ENCODE measurements around the gene FAM187B.
"Not testable (repeated sequence)": the region's sequence is repeated elsewhere in the genome, so short reads cannot be mapped to it uniquely, and the experiment has no call there.

The FAM187B gene

DNA sequence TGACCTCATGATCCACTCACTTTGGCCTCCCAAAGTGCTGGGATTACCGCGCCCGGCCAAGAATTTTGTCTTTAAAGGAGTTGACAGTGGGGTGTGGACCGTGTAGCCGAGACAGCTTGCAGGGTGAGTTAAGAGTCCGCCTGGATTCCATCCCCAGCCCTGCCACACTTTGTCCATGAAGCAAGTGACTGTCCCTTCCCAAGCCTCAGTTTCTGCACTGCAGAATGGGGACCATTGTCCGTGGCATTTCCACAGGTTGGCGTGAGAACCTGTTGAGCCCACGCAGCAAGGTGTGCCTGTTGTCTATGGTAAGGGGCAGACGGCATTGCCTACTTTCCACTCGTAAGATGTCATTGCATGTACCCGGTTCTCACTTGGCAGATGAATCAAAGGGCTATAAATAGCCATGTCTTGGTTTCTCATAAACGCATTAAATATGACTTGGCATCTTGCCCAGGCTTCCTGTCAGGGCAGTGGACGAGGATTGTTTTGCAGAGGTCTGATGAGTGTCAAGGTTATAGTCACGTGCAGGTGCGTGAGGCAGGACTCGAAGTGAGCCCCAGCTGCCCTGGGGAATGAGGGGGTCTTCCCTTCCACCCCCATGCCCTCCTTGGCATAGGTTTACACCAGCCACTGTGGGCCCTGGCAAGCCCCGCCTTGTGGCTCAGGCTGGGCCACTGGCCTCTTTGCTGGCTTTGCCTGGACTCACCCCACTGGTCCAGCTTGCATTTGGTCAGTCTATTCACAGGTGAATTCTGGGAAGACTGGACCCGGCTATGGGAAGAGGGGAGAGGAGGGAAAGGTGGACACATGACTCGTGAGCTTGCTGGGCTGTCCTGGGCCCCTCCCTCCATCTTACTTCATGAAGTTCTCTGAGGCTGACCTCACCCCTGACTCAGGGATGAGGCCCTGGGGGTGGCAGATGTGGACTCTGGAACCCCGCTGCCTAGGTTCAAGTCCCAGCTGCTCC is 14.6 kb downstream of the FAM187B start:
- in situ Hi-C loops (cut with MboI; ENCODE audit: low sequenced_read_pairs): no loop called here

DNA sequence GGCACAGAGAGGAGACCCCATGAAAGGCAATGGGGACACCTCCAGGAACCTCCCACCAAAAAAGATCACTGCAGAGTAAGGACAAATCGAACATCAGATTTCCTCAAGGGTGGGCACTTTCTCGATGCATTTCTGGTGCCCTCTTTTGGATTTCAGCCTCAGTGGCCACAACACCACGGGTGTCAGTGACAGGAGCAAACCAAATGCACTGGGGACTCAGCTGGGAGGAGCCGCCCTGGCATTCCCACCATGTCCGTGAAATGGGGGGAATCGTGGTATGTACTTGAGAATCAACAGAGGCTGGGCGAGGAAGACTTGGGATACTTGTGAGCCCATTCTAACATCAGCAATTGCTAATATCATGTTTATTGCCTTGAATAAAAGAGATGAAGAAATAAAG is 16.3 kb downstream of the FAM187B start:
- in situ Hi-C loops (cut with MboI; ENCODE audit: low sequenced_read_pairs): no loop called here

DNA sequence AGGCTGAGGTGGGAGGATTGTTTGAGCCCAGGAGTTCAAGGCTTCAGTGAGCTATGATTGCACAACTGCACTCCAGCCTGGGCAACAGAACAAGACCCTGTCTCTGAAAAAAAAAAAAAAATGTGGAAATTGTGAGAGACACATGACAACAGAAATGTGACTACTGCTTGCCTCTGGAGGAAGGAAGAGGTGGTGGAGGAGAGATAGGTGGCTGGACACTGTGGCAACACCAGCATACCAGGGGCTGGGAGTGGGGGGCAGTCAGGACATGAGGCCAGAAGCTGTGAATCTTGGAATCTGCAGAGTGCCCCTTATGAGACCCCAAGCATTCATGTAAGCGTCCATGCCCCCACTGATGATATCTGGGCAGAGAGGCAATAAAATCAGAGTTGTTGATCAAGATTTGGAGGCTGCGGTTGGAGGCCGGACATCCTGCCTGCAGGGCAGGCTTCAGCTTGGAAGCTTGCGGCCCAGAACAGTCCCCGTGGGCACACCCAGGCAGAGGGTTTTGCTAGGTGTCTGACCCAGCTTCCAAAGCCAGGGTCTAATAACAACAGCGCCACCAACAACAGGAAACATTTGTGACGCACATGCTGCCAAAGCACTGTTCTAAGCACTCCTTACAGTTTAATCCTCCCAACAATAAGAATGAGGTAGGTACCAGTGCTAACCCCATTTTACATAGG is 16.9 kb downstream of the FAM187B start:
- in situ Hi-C loops (cut with MboI; ENCODE audit: low sequenced_read_pairs): no loop called here

DNA sequence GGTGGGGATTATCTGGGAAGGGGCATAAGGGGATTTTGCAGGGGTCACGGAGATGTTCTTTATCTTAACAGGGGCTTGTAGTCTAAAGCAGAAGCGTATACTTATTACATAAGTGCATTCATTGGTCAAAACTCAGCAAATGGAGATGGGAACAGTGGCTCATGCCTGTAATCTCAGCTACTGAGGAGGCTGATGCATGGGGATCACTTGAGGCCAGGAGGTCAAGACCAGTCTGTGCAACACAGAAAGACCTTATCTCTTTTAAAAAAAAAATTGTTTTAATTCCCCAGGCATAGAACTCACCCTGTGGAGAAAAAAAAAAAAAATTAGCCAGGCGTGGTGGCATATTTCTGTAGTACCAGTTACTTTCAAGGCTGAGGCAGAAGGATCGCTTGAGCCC is 18.9 kb downstream of the FAM187B start:
- in situ Hi-C loops (cut with MboI; ENCODE audit: low sequenced_read_pairs): no loop called here

DNA sequence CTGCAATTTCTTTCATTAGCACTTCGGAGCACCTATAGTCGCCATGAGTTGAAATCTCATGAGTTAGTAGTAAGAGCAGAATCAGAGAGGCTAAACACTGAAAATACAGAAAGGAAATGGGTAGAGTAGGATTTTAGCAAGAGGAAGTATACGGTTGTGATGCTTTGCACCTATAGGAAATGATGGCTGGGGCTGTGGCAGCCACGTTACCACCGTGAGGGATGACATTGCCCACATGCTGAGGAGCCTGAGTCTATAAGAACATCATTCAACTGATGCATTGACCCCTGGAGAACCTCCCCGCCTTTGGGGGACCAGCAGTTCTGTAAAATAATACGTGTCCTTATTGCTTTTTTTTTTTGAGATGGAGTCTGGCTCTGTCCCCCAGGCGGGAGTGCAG is 20.4 kb downstream of the FAM187B start:
- in situ Hi-C loops (cut with MboI; ENCODE audit: low sequenced_read_pairs): no loop called here

DNA sequence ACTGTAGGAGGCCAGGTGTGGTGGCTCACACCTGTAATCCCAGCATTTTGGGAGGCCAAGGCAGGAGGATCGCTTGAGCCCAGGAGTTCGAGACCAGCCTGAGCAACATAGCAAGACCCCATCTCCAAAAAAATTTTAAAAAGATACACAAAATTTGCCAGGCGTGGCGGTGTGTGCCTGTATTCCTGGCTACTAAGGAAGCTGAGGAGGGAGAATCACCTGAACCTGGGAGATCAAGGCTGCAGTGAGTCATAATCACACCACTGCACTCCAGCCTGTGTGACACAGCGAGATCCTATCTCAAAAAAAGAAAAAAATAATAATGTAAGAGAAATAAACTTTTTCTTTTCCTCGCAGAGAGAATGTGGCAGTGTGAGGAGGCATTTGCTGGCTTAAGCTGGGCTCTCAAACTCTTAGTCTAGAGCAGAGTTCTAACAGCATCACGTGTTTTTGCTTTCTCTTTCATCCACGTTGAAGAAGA is 21.1 kb downstream of the FAM187B start:
- in situ Hi-C loops (cut with MboI; ENCODE audit: low sequenced_read_pairs): no loop called here

DNA sequence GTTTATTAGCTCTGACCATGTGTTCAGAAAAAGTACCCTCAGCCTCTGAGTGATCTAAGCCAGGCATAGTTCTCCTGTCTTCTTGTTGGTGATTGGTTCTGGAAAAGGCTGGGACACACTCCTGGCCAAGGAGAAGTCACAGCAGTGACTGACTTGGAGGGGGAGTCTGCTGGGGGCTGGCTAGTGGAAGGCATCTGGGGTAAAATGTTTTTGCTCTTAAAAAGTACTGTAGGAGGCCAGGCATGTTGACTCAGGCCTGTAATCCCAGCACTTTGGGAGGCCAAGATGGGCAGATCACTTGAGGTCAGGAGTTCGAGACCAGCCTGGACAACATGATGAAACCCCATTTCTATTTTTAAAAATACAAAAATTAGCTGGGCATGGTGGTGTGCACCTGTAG is 21.7 kb downstream of the FAM187B start:
- in situ Hi-C loops (cut with MboI; ENCODE audit: low sequenced_read_pairs): no loop called here

DNA sequence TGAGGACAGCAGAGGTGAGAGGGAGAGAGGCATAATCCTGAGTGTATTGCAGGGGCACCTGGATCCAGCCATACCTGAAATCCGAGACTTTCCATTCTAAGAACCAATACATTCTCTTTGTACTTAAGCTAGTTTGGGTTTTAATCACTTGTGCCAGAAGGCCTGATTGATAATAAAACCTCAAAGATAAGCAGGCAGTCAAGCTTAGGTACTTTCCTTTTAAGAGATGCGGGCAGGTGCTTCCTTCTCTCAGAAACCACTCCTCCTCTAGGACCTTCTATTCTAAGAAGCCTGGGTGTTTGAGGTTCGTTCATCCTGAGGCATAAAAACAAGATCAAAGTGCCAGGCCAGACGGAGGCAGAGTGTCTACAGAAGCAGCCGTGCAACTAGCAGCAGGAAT is 22.2 kb downstream of the FAM187B start:
- in situ Hi-C loops (cut with MboI; ENCODE audit: low sequenced_read_pairs): no loop called here

DNA sequence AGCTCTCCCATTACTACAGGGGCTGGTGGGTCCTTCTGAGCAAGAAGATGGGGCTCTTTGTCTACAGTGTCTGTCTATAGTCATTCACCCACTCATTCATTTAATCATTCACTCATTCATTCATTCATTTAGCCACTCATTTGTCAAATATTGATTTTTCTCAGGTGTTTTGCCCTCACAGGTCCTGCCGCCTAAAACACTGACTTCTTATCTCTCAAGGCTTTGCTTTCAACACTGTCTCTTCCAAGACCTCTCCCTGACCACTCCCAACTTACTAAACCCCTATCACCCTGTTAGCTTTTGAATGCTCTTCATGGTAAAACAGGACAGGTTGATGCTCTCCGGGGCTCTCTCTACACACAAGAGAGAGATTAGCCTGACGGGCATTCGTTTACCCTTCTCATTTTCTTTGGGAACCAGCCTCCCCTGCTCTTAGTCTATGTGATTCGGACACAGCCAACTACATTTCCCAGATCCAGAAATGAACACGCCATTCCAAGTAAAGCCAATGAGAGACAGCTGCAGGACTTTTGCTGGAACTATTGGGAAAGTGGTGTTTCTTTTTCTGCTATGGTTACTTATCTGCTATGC is 22.7 kb downstream of the FAM187B start:
- in situ Hi-C loops (cut with MboI; ENCODE audit: low sequenced_read_pairs): no loop called here

GRCh38 chr19:35204799-35205732 is 23.5 kb downstream of the FAM187B start:
- in situ Hi-C loops (cut with MboI; ENCODE audit: low sequenced_read_pairs): no loop called here

DNA sequence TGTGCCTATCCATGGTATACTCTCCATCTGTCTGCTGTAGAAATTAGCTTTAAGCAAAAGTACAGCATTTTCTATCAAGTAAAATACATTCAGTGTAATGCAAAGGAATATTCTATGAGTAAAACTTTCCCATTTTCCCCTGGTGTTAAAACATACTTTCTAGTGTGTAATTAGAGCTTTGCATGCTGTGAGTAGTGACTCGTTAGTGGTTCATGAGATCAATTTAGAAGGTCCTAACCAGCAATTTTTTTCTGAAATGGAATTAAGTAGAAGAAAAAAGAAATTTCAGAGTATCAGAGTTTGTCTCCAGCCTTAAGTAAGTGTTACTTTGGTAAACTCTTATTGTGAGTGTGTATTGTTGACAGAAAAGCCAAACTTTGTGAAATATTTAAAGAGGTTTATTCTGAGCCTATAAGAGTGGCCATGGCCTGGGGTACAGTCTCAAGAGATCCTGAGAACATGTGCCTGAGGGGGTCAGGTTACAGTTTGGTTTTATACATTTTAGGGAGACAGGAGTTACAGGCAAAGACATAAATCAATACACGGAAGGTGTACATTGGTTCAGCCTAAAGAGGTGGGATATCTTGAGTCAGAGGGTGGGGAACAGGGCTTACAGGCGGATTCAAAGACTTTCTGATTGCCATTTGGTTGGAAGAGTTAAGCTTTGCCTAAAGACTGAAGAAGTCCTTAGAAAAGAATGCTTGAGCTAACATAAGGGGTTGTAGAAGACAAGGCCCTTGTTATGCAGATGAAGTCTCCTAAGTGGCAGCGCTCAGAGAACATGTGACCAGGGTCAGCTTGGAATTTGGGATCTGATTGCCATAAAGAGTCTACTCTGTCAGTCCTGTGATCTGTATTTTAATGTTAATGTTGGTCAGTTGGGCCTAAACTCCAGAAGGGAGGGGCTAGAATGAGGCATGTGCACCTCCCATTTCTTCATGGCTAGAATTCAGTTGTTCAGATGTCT is 25.5 kb downstream of the FAM187B start:
- in situ Hi-C loops (cut with MboI; ENCODE audit: low sequenced_read_pairs): no loop called here

GRCh38 chr19:35199481-35199880 is 29.1 kb downstream of the FAM187B start:
- in situ Hi-C loops (cut with MboI; ENCODE audit: low sequenced_read_pairs): no loop called here

DNA sequence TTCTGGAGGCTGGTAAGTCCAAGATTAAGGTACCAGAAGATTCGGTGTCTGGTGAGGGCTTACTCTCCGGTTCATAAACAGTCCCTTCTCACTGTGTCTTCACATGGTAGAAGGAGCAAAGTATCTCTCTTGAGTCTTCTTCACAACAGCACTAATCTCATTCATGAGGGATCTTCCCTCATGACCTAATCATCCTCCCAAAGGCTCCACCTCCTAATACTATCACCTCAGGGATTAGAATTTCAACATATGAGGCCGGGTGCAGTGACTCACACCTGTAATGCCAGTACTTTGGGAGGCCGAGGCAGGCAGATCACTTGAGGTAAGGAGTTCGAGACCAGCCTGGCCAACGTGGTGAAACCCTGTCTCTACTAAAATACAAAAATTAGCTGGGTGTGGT is 31.7 kb downstream of the FAM187B start:
- in situ Hi-C loops (cut with MboI; ENCODE audit: low sequenced_read_pairs): not testable (repeated sequence)

GRCh38 chr19:35195830-35196229 is 32.7 kb downstream of the FAM187B start:
- in situ Hi-C loops (cut with MboI; ENCODE audit: low sequenced_read_pairs): no loop called here

GRCh38 chr19:35194012-35194984 is 34.2 kb downstream of the FAM187B start:
- in situ Hi-C loops (cut with MboI; ENCODE audit: low sequenced_read_pairs): no loop called here

DNA sequence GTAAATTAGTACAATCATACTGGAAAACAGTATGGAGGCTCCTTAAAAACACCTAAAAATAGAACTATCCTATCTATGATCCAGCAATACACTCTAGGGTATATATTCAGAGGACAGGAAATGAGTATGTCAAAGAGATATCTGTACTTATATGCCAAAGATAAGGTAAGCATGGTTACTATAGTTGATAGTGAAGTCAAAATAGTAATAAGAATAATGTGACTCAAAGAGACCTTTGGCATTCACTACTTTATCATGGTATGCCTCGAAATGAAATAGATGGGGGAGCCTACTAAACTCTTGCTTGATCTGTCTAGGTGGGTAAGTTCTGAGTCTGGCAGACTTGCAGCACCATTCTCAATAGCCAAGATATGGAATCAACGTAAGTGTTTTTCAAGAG is 43.7 kb downstream of the FAM187B start:
- in situ Hi-C loops (cut with MboI; ENCODE audit: low sequenced_read_pairs): no loop called here

DNA sequence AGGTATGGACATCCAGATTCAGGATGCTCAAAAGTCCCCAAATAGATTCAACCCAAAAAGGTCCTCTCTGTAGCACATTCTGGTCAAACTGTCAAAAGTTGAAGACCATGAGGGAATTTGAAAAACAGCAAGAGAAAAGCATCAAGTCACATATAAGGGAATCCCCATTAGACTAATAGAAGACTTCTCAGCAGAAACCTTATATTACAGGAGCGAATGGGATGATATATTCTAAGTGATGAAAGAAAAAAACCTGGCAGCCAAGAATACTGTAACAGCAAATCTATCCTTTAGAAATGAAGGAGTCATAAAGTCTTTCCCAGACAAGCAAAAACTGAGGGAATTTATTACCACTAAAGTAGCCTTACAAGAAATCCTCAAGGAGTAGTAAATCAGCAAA is 44.3 kb downstream of the FAM187B start:
- in situ Hi-C loops (cut with MboI; ENCODE audit: low sequenced_read_pairs): no loop called here

GRCh38 chr19:35181387-35181786 is 47.2 kb downstream of the FAM187B start:
- in situ Hi-C loops (cut with MboI; ENCODE audit: low sequenced_read_pairs): no loop called here
